Fibroblast of the aortic adventitia (primary cell): ENCODE data around the gene FDPS. TPM values are rescaled to one million over a fixed set of nuclear protein-coding genes. Genes with fewer than 3 reads are reported as not detected.

Experiments
- DNase-seq: peaks from one replicate; pipeline ENCODE4 v3.0.0-alpha.2; 2010; ENCODE audit warnings: low read depth
- H3K4me3 ChIP-seq: 2 replicates; pipeline ENCODE4 v1.5.1; 2011; ENCODE audit warnings: low read depth, mild to moderate bottlenecking, control low read depth, low read length, moderate library complexity
- CTCF ChIP-seq: IDR thresholded peaks from 2 replicates; pipeline ENCODE4 v1.5.1; 2011; ENCODE audit warnings: mild to moderate bottlenecking, low read length, control low read depth, inconsistent platforms; ENCODE audit not compliant: insufficient read depth
- total RNA-seq: library from RNA; depleted of rRNA; stranded (reverse); fragments of >200 nt; gene quantifications from 2 replicates; pipeline ENCODE4 v1.2.3, GENCODE V29; 2012; ENCODE audit warnings: low replicate concordance

Gene FDPS
- 153 and 600 TPM in 2 replicates for total RNA-seq

- TF ChIP-seq CTCF: no peak
- peak; percentile 99 for DNase-seq
- peak within 1 kb of the TSS; percentile 92 for H3K4me3 ChIP-seq
Measured at GRCh38 chr1:155308493-155309422, at the start of gene FDPS. FDPS (plus strand) TSS chr1:155308866; CDS start chr1:155309790, 924 bp downstream.

- no peak for DNase-seq
- TF ChIP-seq CTCF: no peak
- H3K4me3 ChIP-seq: no peak overlapping the region
Measured at GRCh38 chr1:155260276-155260675, 48.4 kb upstream of the FDPS start.

- H3K4me3 ChIP-seq: peak overlapping the region; percentile 98
- DNase-seq: peak; percentile 17
- no peak for TF ChIP-seq CTCF
Measured at GRCh38 chr1:155261493-155261851, 47.2 kb upstream of the FDPS start.

- no peak for TF ChIP-seq CTCF
Measured at GRCh38 chr1:155261852-155262673, 46.6 kb upstream of the FDPS start, which contains the start of gene SCAMP3. SCAMP3 (minus strand) TSS chr1:155262360; CDS start chr1:155262151, 209 bp downstream.

GRCh38 chr1:155263067-155263466, 45.6 kb upstream of the FDPS start:
- no peak overlapping the region for H3K4me3 ChIP-seq
- DNase-seq: no peak
- TF ChIP-seq CTCF: no peak

More at GRCh38 chr1:155261852-155262673, 46.6 kb upstream of the FDPS start, which contains the start of gene SCAMP3:
- peak within 1 kb of the TSS; percentile 98 for H3K4me3 ChIP-seq
- DNase-seq: peak; percentile 99

- H3K4me3 ChIP-seq: no peak overlapping the region
- TF ChIP-seq CTCF: no peak
- DNase-seq: no peak
Measured at GRCh38 chr1:155266553-155266952, 42.1 kb upstream of the FDPS start.
